Fibroblast of skin of left biceps (primary cell): ENCODE measurements around the gene ATP12A.

Source experiments
- DNase-seq, 2 experiments: peaks; one replicate each; pipeline ENCODE4 v3.0.0-alpha.2; 2013; ENCODE audit warnings: low read depth in 2 of 2

Gene ATP12A

GRCh38 chr13:24688111-24688510, 7.9 kb downstream of the ATP12A start:
- no peak for DNase-seq

DNA sequence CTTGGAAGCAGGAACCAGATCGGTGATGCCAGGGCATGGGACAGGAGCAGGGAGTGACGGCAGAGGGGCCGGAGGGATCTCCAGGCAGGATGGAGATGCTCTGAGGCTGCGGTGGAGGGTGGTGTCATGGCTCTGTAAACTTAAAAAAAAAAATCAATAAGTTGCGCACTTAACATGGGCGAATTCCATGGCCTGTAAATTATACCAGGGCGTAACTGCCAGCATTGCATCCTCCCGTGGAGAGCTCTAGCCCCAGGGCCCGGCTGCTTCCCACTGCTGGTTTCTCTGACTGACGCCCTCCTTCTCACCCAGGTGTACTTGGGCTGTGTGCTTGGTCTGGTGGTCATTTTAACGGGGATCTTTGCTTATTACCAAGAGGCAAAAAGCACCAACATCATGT, 8.7 kb downstream of the ATP12A start:
- DNase-seq, result no peak

- DNase-seq, result no peak
Observed at GRCh38 chr13:24691381-24691780, 11.2 kb downstream of the ATP12A start.

- DNase-seq, result no peak
Observed at GRCh38 chr13:24692561-24692960, 12.4 kb downstream of the ATP12A start.

GRCh38 chr13:24693862-24694471, 13.8 kb downstream of the ATP12A start:
- peak in 1 of 2 experiments; percentile 15 for DNase-seq

GRCh38 chr13:24694907-24695306, 14.7 kb downstream of the ATP12A start:
- DNase-seq, result no peak

DNA sequence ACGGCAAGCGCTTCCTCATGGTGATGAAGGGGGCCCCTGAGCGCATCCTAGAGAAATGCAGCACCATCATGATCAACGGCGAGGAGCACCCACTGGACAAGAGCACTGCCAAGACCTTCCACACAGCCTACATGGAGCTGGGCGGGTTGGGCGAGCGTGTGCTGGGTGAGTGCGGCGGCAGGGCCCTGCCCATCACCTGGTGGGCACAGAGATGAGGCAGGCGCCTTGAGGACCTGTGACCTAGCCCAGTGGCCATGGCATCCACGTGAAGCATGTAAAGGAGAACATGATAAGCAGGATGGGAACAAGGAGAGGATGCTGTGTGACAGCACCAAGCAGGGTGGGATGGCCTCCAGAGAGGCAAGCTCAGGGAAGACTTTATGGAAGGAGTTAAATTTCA, 18.5 kb downstream of the ATP12A start:
- DNase-seq, result no peak

DNA sequence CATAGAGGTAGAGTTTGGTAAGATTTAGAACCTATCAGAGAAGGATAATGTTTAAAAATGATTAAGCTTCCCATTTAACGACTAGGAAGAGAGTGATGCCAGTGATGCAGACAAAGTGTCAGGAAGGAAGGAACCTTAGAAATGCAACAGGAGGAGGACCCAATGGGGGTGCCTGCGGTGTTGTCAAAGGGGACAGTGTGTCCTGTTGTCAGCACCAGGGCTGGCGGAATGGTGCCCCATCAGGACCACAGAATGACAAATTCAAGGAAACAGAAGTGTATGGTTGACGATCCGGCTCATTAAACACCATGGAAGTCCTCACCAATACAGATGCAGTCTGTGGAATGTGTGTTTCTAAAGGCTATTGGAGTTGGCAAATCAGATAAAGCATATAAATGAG, 19.3 kb downstream of the ATP12A start:
- DNase-seq, result no peak

DNA sequence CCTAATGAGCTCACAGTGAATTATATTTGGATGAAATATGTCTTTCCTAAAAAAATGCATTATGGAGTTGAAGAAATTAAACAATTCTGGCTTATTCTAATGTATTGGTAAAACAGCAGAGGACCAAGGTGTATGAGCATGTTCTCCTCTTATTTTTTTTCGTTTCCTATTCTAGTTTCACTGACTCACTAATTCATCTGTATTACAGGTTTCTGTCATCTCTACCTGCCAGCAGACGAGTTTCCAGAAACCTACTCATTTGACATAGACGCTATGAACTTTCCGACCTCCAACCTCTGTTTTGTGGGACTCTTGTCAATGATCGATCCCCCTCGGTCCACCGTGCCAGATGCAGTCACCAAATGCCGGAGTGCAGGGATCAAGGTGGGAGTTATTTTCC, 20.3 kb downstream of the ATP12A start:
- DNase-seq, result no peak

DNA sequence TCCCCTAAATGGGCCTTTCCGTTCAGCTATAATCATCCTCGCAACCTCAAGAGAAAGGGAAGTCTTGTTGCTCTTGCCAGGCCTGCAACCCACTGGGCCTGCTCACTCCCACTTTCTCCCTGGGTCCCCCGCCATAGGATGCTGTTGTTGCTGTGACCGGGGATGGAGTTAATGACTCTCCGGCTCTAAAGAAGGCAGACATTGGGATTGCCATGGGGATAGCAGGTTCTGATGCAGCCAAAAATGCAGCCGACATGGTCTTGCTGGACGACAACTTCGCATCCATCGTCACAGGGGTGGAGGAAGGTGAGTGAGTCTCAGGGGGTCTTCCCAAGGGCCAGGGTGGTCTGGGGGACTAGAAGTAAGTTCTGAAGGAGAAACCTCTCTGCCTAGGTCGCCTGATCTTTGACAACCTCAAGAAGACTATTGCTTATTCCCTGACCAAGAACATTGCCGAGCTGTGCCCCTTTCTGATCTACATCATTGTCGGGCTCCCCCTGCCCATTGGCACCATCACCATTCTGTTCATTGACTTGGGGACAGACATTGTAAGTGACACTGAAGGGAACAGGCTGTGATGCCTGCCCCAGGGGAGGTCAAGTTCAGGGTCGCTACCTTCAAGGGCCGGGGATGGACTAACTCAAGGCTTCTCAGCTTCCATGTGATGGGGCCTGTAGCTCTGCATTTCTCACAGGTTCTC, 26.8 kb downstream of the ATP12A start:
- DNase-seq, result no peak

- DNase-seq, result no peak
Observed at GRCh38 chr13:24709186-24709913, 29.1 kb downstream of the ATP12A start.

DNA sequence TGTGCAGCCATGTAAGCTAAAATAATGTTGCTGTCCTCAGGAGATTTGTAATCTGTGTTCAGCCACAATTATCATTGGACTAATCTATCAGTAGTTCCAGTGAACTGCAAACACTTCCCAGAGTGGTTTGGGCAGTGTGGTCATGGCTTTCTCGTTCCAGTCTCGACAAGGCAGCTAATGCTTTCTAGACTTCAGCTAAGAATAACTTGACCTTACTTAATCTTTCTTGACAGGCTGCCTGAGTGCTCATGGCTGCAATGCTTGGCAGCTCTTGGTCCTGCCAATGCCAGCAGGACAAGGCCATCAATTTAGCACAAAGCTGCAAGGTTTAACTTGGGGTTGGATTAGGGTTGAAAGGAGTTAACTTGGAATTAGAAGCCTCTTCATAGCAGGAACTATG, 32.8 kb downstream of the ATP12A start:
- no peak for DNase-seq

- no peak for DNase-seq
Observed at GRCh38 chr13:24716011-24716410, 35.8 kb downstream of the ATP12A start.

GRCh38 chr13:24716446-24716845, 36.2 kb downstream of the ATP12A start:
- DNase-seq, result no peak

- no peak for DNase-seq
Observed at GRCh38 chr13:24717217-24717616, 37.0 kb downstream of the ATP12A start.

- no peak for DNase-seq
Observed at GRCh38 chr13:24718192-24718965, 38.2 kb downstream of the ATP12A start.

DNA sequence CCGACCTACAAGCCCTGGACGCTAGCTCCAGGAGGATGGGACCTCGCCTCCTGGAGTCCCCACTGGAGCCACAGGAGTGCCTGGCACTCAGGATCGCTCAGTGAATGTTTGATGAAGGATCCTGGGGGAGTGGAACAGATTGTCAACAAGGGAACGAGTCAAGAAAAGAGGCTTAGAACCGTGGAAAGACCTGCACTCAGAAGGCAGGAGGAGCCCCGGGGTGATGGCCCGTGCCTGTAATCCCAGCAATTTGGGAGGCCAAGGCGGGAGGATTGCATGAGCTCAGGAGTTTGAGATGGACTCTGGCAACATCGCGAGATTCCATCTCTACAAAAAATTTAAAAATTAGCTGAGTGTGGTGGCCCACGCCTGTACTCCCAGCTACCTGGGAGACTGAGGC, 38.9 kb downstream of the ATP12A start:
- no peak for DNase-seq

- DNase-seq, result no peak
Observed at GRCh38 chr13:24723206-24723605, 43.0 kb downstream of the ATP12A start.

- no peak for DNase-seq
Observed at GRCh38 chr13:24724714-24725113, 44.5 kb downstream of the ATP12A start.

GRCh38 chr13:24725379-24725778, 45.2 kb downstream of the ATP12A start:
- no peak for DNase-seq

GRCh38 chr13:24727731-24728601, 47.8 kb downstream of the ATP12A start:
- peak; percentile 49 to 51 for DNase-seq
